NCI-H2171 treated with DMSO at 0.1 percent for 48 hours (cell line): Measurements from ENCODE around the gene MARVELD2.
A peak's percentile ranks its signal among the peaks of the same experiment; 100 is the strongest.
"Not testable (repeated sequence)": the region's sequence is repeated elsewhere in the genome, so short reads cannot be mapped to it uniquely, and the experiment has no call there.

Source experiments
- DNase-seq: peaks from one replicate; lab custom pipeline; 2025; lab: John Stamatoyannopoulos, UW

Gene MARVELD2

GRCh38 chr5:69414885-69415583 is at the start of gene MARVELD2:
MARVELD2 (plus strand) TSS chr5:69415116; CDS start chr5:69419386, 4,270 bp downstream.
- DNase-seq = peak; percentile 48

GRCh38 chr5:69367697-69368279 is 47.1 kb upstream of the MARVELD2 start:
- DNase-seq = no peak

GRCh38 chr5:69368458-69369339 is 46.2 kb upstream of the MARVELD2 start:
- DNase-seq = peak; percentile 18

- DNase-seq = peak; percentile 80
Observed at GRCh38 chr5:69369340-69370121, 45.4 kb upstream of the MARVELD2 start, which contains the start of the genes AK6, RAD17 and TAF9. AK6 (minus strand) TSS chr5:69369520; CDS start chr5:69369490, 30 bp downstream. RAD17 (plus strand) TSS chr5:69369818; CDS start chr5:69372209, 2,391 bp downstream. TAF9 (minus strand) TSS chr5:69369520; CDS start chr5:69365737, 3,783 bp downstream.

- not testable (repeated sequence) for DNase-seq
Observed at GRCh38 chr5:69370335-69370734, 44.6 kb upstream of the MARVELD2 start.

GRCh38 chr5:69372394-69372793 is 42.5 kb upstream of the MARVELD2 start:
- DNase-seq = no peak

- DNase-seq = no peak
Observed at GRCh38 chr5:69374911-69375446, 39.9 kb upstream of the MARVELD2 start.

- no peak for DNase-seq
Observed at GRCh38 chr5:69378376-69378775, 36.5 kb upstream of the MARVELD2 start.

GRCh38 chr5:69404659-69405330 is 10.1 kb upstream of the MARVELD2 start:
- DNase-seq = no peak

GRCh38 chr5:69415584-69415958 is 655 bp downstream of the MARVELD2 start:
- DNase-seq = no peak

GRCh38 chr5:69416180-69416579 is 1.3 kb downstream of the MARVELD2 start:
- DNase-seq = peak; percentile 5

GRCh38 chr5:69416699-69417098 is 1.8 kb downstream of the MARVELD2 start:
- peak; percentile 8 for DNase-seq

GRCh38 chr5:69418554-69418953 is 3.6 kb downstream of the MARVELD2 start:
- no peak for DNase-seq

GRCh38 chr5:69431424-69432303 is 16.7 kb downstream of the MARVELD2 start:
- no peak for DNase-seq

- DNase-seq = no peak
Observed at GRCh38 chr5:69432412-69433206, 17.7 kb downstream of the MARVELD2 start.

GRCh38 chr5:69435276-69435884 is 20.5 kb downstream of the MARVELD2 start:
- not testable (repeated sequence) for DNase-seq

- DNase-seq = no peak
Observed at GRCh38 chr5:69444127-69444754, 29.3 kb downstream of the MARVELD2 start.

GRCh38 chr5:69449511-69449910 is 34.6 kb downstream of the MARVELD2 start:
- DNase-seq = no peak
